NCI-H1092 (cell line): ENCODE measurements around the gene CHCHD6.

Experiments used
- DNase-seq: peaks from one replicate; lab custom pipeline; 2025; lab: John Stamatoyannopoulos, UW

Gene CHCHD6

GRCh38 chr3:126979046-126979628 lies 275.1 kb downstream of the CHCHD6 start:
- no peak for DNase-seq

DNA sequence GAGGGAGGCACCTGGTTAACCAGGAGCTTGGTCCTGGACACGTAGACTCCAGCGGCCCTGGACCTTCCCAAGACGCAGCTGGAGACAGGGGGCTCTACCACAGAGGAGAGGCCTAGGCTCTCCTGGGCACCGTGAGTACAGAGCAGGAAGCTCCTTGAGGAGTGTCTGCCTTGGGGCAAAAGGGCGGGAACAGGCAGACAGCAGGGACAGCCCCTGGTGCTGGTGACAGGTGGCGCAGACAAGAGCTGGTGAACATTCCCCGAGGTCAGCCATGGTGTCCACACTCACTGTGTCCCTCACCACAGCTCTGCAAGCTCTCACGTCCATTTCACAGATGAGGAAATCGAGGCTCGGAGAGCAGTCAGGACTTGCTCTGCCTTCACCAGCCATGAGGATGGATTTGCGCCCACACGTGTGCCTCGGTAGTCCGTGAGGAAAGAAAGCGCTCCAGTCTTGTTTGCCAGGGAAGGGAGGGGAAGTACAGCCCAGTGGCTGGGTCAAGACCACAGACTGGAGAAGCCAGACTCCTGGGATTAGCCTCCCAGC lies 276.3 kb downstream of the CHCHD6 start:
- DNase-seq = no peak

- DNase-seq = no peak
Measured at GRCh38 chr3:126982126-126982470, 278.1 kb downstream of the CHCHD6 start.

GRCh38 chr3:126982471-126983175 lies 278.6 kb downstream of the CHCHD6 start, which contains the start of gene PLXNA1:
TSS of gene PLXNA1 (plus strand) at chr3:126983115. CDS start at chr3:126988594, 5,479 bp downstream.
- DNase-seq = peak; percentile 44

DNA sequence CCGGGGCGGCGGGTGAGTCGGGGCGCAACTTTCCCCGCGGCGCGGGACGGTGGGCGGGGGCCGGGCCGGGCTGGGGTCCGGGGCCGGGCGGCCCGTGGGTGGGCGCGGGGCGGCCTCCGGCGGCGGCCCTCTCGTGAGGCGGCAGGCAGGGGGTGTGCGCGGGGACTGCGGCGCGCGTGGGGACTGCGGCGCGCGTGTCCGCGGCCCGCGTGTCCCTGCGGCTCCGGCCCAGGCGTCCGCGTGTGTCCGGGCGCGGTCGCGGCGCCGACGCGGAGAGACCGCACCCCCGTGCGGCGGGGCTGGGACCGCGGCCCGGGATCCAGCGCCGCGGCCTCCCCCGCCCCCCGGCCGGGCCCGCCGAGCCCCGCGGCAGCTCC lies 279.2 kb downstream of the CHCHD6 start:
- no peak for DNase-seq

DNA sequence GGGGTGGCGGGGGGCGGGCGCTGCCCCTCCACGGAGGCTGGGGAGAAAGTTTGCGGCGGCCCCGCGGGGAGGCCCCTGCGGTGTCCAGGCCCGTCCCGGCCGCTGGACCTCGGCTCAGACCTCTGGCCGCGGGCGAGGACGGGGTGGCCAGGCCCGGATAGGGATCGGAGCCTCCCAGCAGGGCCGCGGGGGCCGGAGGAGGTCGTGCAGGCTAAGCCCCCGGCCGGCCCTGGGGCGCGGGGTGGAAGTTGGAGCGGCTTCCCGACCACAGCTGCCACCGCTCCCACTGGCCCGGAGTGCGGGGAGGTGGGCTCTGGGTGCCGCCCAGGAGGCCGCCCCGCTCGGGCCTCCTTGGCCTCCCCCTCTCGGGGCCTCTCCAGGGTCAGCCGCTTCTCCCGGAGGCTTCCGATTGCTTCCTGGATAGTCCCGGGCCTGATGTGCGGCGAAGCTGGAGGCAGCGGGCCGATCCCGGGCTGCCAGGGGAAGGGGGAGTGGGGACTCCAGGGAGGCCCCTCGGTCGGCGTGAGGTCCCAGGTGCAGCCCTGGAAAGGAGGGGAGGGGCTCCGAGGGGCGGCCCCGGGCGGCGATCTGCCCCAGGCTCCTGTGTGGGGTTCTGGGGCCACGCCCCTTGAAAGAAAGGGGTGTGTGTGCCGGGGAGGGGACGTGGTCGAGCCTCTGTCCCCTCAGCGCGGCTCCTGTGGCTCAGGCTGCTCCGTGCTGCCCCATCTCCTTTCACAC lies 279.8 kb downstream of the CHCHD6 start:
- peak; percentile 51 for DNase-seq

GRCh38 chr3:126984391-126985131 lies 280.5 kb downstream of the CHCHD6 start:
- no peak for DNase-seq

DNA sequence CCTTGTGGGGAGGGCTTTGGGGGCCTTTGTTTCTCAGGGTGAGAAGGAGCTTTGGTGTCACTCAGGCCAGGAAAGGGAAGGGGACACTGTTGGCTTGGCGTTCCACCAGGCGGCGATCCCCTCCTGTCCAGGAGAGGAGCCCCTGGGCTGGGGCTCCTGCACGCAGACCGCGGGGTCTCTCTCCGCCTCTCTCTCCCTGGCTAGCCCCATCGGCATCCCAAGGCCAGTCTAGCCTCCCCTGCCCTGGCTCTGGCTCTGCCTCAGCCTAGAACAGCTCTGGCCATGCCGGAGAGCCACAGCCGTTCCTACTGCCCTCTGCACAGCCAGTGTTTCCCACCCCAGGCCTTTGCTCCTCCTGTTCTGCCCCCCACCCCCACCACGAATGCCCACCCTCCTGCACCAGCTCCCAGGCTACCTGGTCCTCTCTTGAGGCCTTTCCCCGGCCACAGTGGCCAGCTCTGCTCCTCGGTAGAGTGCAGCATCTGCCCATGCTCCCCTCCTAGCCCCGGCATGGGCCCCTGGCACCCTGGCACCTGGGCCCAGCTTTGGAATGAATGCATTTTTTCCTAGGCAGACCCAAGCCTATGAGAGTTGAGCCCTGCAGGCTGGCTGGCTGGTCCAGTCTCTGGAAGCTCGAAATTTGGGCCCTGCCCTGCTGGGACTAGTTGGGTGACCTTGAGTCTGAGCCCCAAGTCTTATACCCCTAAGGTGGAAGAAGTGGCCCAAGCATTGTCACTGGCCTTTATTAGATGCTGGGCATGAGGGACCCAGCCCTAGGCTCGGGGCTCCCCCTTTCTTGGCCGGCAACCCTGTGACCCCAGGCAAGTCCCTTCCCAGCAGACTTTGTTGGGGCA lies 281.3 kb downstream of the CHCHD6 start:
- no peak for DNase-seq

GRCh38 chr3:126986001-126986400 lies 282.0 kb downstream of the CHCHD6 start:
- DNase-seq = no peak

DNA sequence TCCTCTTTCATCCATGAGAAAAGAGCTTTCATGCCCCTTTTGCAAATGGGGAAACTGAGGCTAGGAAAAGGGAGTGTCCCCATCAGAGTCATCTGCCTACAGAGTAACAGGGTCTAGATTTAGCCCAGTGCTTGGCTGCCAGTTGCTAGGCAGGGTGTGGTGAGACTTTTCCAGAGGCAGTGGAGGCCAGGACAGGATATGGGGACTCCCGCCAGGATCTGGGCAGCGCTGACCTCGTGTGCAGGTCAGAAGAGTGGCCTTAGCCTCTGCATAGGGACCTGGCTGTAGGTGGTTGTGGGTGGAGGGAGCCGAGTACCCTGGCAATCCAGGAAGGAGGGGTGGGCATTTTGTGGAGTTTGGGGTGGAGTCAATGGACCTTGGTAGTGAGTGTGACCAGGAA lies 283.1 kb downstream of the CHCHD6 start:
- no peak for DNase-seq

GRCh38 chr3:126987596-126987995 lies 283.6 kb downstream of the CHCHD6 start:
- DNase-seq = no peak

- DNase-seq = no peak
Measured at GRCh38 chr3:126988451-126989021, 284.5 kb downstream of the CHCHD6 start.

- no peak for DNase-seq
Measured at GRCh38 chr3:126989316-126990023, 285.4 kb downstream of the CHCHD6 start.

GRCh38 chr3:126990024-126990700 lies 286.1 kb downstream of the CHCHD6 start:
- DNase-seq = no peak

- no peak for DNase-seq
Measured at GRCh38 chr3:126990890-126991289, 286.9 kb downstream of the CHCHD6 start.

GRCh38 chr3:126991366-126992200 lies 287.5 kb downstream of the CHCHD6 start:
- no peak for DNase-seq

DNA sequence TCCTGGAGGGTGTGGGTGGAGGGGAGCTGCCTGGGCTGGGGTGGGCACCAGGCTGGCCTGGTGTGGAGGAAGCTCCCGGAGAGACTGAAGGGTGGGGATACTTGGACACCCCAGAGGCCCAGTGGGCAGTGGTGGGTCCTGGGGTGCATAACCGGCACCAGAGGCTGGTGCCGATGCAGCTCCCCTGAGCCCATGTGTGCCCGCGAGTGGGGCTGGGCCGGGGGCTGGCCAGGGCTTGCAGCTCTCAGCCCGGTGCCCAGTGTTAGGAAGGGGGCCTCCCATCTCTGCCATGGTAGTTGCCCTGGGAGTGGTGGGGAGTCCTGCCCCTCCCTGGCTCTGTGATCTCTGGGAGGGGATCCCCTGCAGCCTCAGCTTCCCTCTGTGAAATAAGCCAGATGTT lies 288.2 kb downstream of the CHCHD6 start:
- no peak for DNase-seq

GRCh38 chr3:126992776-126993175 lies 288.7 kb downstream of the CHCHD6 start:
- no peak for DNase-seq

DNA sequence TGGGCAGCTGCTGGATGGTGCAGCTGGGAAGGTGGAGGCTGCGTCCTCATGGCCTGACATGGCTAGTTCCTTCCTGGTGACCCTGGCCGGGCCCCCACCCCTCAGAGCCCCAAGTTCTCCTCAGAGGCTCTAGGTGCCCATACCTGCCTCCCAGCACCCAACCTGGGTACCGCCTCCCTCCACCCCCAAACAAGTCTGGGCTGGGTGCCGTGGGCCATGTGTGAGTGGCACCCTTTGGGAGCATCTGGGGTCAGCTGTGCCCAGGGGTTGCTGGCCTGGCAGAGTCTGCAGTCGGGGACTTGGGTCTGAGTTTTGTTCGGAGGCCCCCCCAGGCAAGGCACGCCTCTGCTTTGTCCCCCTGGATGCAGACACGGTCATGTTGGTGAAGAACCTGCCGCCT lies 289.4 kb downstream of the CHCHD6 start:
- DNase-seq = no peak
